Liver (tissue), 3 donors: ENCODE data around the gene EXOC4.

Source experiments
- EGR1 ChIP-seq, 2 donors: IDR thresholded peaks; 2 replicates each; pipeline ENCODE4 v1.6.1; 2016 to 2018; ENCODE audit warnings: antibody characterized with exemption in 2 of 2, low read depth in 2 of 2
- FOXA1 ChIP-seq: IDR thresholded peaks from 2 replicates; pipeline ENCODE4 v1.6.1; 2016; ENCODE audit warnings: antibody characterized with exemption
- GABPA ChIP-seq, 2 donors: IDR thresholded peaks in 1 of 2; conservative IDR thresholded peaks in 1 of 2; 2 replicates each; pipeline ENCODE4 v1.6.1; 2016; ENCODE audit warnings: antibody characterized with exemption in 2 of 2, mild to moderate bottlenecking in 1 of 2, moderate library complexity in 1 of 2
- JUND ChIP-seq, 2 donors: IDR thresholded peaks; 2 replicates each; pipeline ENCODE4 v1.6.1; 2016; ENCODE audit warnings: antibody characterized with exemption in 2 of 2
- NR2F2 ChIP-seq: IDR thresholded peaks from 2 replicates; pipeline ENCODE4 v1.6.1; 2016; ENCODE audit warnings: antibody characterized with exemption
- RAD21 ChIP-seq, 2 donors: IDR thresholded peaks; 2 replicates each; pipeline ENCODE4 v1.6.1; 2016; ENCODE audit warnings: antibody characterized with exemption in 2 of 2, mild to moderate bottlenecking in 2 of 2
- RXRA ChIP-seq, 2 donors: IDR thresholded peaks; 2 replicates each; pipeline ENCODE4 v1.6.1; 2017 to 2018; ENCODE audit warnings: antibody characterized with exemption in 2 of 2, mild to moderate bottlenecking in 1 of 2
- SP1 ChIP-seq: IDR thresholded peaks from 2 replicates; pipeline ENCODE4 v1.6.1; 2018; ENCODE audit warnings: antibody characterized with exemption, mild to moderate bottlenecking
- TAF1 ChIP-seq: conservative IDR thresholded peaks from 2 replicates; pipeline ENCODE4 v1.6.1; 2016; ENCODE audit warnings: antibody characterized with exemption, mild to moderate bottlenecking
- YY1 ChIP-seq: IDR thresholded peaks from 2 replicates; pipeline ENCODE4 v1.6.1; 2016; ENCODE audit warnings: antibody characterized with exemption, mild to moderate bottlenecking
- TF ChIP-seq, protein P1 (sequence below): fragments of 150-350 bp; IDR thresholded peaks from 2 replicates; pipeline ENCODE4 v1.5.1; 2017; ENCODE audit warnings: improper control_type of control experiment, low read depth, low read length; ENCODE audit not compliant: missing input control
- TF ChIP-seq, protein P2 (sequence below): IDR thresholded peaks from 2 replicates; pipeline ENCODE4 v1.6.1; 2016; ENCODE audit warnings: antibody characterized with exemption, mild to moderate bottlenecking
- TF ChIP-seq, protein P3 (sequence below): IDR thresholded peaks from 2 replicates; pipeline ENCODE4 v1.6.1; 2016; ENCODE audit warnings: antibody characterized with exemption
- TF ChIP-seq, protein P4 (sequence below): IDR thresholded peaks from 2 replicates; pipeline ENCODE4 v1.6.1; 2016; ENCODE audit warnings: antibody characterized with exemption
- donor health status: healthy.
- donor health status: healthy.

DNA sequence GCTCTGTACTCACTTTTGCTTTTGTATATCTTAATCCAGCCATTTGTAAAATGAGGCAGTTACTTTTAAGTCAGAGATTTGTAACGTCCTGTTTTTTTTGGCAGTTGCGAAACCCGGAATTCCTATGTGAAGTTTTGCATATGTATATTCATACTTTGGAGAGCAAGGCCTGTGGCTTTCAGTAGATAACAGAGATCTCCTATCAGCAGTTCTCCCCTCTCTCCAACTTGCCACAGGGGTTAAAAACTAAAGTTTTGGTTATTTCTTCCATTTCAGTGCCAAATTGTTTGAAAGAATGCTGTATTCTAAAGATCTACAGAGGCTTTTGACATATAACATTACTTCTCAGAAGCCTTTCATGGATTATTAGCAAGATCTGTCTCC, 102.4 kb downstream of the EXOC4 start:
- TF ChIP-seq, protein P1, sequence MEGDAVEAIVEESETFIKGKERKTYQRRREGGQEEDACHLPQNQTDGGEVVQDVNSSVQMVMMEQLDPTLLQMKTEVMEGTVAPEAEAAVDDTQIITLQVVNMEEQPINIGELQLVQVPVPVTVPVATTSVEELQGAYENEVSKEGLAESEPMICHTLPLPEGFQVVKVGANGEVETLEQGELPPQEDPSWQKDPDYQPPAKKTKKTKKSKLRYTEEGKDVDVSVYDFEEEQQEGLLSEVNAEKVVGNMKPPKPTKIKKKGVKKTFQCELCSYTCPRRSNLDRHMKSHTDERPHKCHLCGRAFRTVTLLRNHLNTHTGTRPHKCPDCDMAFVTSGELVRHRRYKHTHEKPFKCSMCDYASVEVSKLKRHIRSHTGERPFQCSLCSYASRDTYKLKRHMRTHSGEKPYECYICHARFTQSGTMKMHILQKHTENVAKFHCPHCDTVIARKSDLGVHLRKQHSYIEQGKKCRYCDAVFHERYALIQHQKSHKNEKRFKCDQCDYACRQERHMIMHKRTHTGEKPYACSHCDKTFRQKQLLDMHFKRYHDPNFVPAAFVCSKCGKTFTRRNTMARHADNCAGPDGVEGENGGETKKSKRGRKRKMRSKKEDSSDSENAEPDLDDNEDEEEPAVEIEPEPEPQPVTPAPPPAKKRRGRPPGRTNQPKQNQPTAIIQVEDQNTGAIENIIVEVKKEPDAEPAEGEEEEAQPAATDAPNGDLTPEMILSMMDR, result no peak
- no peak for TF ChIP-seq TAF1
- TF ChIP-seq RXRA (IDR thresholded peaks at IDR 0.05), result no peak
- TF ChIP-seq YY1, result no peak
- no peak for TF ChIP-seq SP1
- no peak for TF ChIP-seq GABPA (IDR thresholded peaks at IDR 0.05 in 1 of 2, conservative IDR thresholded peaks at IDR 0.05 in 1 of 2)
- no peak for TF ChIP-seq FOXA1
- TF ChIP-seq, protein P2, sequence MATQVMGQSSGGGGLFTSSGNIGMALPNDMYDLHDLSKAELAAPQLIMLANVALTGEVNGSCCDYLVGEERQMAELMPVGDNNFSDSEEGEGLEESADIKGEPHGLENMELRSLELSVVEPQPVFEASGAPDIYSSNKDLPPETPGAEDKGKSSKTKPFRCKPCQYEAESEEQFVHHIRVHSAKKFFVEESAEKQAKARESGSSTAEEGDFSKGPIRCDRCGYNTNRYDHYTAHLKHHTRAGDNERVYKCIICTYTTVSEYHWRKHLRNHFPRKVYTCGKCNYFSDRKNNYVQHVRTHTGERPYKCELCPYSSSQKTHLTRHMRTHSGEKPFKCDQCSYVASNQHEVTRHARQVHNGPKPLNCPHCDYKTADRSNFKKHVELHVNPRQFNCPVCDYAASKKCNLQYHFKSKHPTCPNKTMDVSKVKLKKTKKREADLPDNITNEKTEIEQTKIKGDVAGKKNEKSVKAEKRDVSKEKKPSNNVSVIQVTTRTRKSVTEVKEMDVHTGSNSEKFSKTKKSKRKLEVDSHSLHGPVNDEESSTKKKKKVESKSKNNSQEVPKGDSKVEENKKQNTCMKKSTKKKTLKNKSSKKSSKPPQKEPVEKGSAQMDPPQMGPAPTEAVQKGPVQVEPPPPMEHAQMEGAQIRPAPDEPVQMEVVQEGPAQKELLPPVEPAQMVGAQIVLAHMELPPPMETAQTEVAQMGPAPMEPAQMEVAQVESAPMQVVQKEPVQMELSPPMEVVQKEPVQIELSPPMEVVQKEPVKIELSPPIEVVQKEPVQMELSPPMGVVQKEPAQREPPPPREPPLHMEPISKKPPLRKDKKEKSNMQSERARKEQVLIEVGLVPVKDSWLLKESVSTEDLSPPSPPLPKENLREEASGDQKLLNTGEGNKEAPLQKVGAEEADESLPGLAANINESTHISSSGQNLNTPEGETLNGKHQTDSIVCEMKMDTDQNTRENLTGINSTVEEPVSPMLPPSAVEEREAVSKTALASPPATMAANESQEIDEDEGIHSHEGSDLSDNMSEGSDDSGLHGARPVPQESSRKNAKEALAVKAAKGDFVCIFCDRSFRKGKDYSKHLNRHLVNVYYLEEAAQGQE, result no peak
- TF ChIP-seq EGR1 (IDR thresholded peaks at IDR 0.05; ENCODE audit: low read depth in 2 of 2), result no peak
- TF ChIP-seq, protein P3, sequence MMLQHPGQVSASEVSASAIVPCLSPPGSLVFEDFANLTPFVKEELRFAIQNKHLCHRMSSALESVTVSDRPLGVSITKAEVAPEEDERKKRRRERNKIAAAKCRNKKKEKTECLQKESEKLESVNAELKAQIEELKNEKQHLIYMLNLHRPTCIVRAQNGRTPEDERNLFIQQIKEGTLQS, result no peak
- TF ChIP-seq, protein P4, sequence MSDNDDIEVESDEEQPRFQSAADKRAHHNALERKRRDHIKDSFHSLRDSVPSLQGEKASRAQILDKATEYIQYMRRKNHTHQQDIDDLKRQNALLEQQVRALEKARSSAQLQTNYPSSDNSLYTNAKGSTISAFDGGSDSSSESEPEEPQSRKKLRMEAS, result no peak
- TF ChIP-seq NR2F2, result no peak
- no peak for TF ChIP-seq RAD21 (IDR thresholded peaks at IDR 0.05)
- no peak for TF ChIP-seq JUND (IDR thresholded peaks at IDR 0.05)
